ENCODE data around the gene DDAH2. TPM values are rescaled to one million over a fixed set of nuclear protein-coding genes. Genes with fewer than 3 reads are reported as not detected.

DDAH2 gene
- total RNA-seq, 2 experiments from 2014 or later, result 3.0 to 3.3 TPM

DNA sequence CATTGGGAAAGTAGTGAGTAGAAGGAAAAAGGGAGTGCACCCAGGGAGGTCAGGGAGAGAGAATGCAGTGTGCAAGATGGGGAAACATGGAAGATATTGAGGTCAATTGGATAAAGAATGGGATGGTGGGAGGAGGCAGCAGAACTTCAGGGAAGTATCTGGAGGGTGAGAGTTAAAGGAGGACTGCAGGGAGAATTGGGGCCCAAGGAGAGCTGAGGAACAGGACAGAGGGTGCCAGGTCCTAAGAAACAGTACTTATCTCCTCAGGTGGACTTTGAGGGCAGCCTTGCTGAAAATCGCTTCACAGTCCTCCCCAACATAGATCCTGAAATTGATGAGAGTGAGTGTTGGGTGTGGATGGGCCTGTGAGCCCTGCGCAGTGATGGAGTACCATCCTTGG is 29.2 kb upstream of the DDAH2 start:
- Histone ChIP-seq H3K27me3 (ENCODE audit: control insufficient read depth in 1 of 2, insufficient read depth in 2 of 2, low read length in 2 of 2) (no peaks in the 10 kb centered on the region), H3K9me3 (ENCODE audit: control insufficient read depth in 1 of 2, insufficient read depth in 1 of 2, low read length in 2 of 2) (no peaks in the 10 kb centered on the region), H3K4me3 (ENCODE audit: low read length) (no peak overlapping the region), H3K4me1 (ENCODE audit: insufficient read depth, low read length) (no peaks in the 10 kb centered on the region), H3K36me3 (ENCODE audit: insufficient read depth, low read length) (peaks cover 2% of the 10 kb centered on the region), H3K27ac (ENCODE audit: low read depth in 1 of 2, low read length in 2 of 2) (no peak overlapping the region)
- Mint-ChIP-seq H3K27me3 (no peaks in the 10 kb centered on the region), H3K27ac (no peak overlapping the region), H3K4me3 (no peak overlapping the region), H3K36me3 (ENCODE audit: low read depth) (peaks cover 4% of the 10 kb centered on the region), H3K4me1 (ENCODE audit: low read depth) (no peaks in the 10 kb centered on the region), H3K9me3 (no peaks in the 10 kb centered on the region)
- TF ChIP-seq, protein P1, sequence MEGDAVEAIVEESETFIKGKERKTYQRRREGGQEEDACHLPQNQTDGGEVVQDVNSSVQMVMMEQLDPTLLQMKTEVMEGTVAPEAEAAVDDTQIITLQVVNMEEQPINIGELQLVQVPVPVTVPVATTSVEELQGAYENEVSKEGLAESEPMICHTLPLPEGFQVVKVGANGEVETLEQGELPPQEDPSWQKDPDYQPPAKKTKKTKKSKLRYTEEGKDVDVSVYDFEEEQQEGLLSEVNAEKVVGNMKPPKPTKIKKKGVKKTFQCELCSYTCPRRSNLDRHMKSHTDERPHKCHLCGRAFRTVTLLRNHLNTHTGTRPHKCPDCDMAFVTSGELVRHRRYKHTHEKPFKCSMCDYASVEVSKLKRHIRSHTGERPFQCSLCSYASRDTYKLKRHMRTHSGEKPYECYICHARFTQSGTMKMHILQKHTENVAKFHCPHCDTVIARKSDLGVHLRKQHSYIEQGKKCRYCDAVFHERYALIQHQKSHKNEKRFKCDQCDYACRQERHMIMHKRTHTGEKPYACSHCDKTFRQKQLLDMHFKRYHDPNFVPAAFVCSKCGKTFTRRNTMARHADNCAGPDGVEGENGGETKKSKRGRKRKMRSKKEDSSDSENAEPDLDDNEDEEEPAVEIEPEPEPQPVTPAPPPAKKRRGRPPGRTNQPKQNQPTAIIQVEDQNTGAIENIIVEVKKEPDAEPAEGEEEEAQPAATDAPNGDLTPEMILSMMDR (IDR thresholded peaks at IDR 0.05), result no peak
- POLR2A ChIA-PET, result no interaction called here
- no peak for DNase-seq
- intact Hi-C loops (cut with DNase I, micrococcal nuclease), result no loop called here
- no peak for ATAC-seq (ENCODE audit: poor library complexity)
- CTCF ChIA-PET, result interaction anchor here (0.6 to 1.8 kb wide), 2 partner anchors 12 to 90 kb away, joined by 3 to 6 read pairs; no protein-coding TSS in a partner anchor

DNA sequence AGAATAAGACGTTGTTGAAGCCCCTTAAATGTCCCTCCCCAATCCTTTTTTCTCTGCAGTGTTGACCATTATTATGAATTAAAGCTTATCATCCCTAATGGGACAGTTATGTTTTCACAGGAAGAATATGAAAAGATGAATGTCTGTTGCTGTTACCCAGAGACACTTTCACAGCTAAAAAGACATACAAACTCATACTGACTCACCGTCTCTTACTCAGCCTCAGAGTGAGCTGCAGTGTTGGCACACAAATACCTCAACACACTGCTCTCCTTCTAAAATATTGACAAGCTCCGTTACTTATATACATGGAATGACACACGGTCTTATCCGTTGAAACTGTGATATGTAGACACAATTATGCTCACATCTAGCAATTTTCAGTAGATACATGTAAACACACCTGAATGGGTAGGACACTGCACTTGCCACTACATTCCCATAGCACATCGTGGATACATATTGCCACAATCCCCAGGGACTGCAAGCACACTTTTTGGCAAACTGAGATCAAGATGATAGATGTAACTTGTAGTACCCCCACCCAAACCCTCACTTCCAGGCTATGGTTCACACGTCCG is 23.7 kb upstream of the DDAH2 start:
- no peak overlapping the region for H3K4me3 Mint-ChIP-seq
- no peaks in the 10 kb centered on the region for H3K36me3 Mint-ChIP-seq (ENCODE audit: low read depth)
- intact Hi-C loops (cut with DNase I, micrococcal nuclease), result no loop called here
- Histone ChIP-seq H3K9me3 (ENCODE audit: control insufficient read depth in 1 of 2, insufficient read depth in 1 of 2, low read length in 2 of 2) (no peaks in the 10 kb centered on the region), H3K4me3 (ENCODE audit: low read length) (no peak overlapping the region), H3K4me1 (ENCODE audit: insufficient read depth, low read length) (no peaks in the 10 kb centered on the region), H3K27ac (ENCODE audit: low read depth in 1 of 2, low read length in 2 of 2) (no peak overlapping the region), H3K36me3 (ENCODE audit: insufficient read depth, low read length) (no peaks in the 10 kb centered on the region), H3K27me3 (ENCODE audit: control insufficient read depth in 1 of 2, insufficient read depth in 2 of 2, low read length in 2 of 2) (no peaks in the 10 kb centered on the region)
- no peak for ATAC-seq (ENCODE audit: poor library complexity)
- H3K9me3 Mint-ChIP-seq, result no peaks in the 10 kb centered on the region
- ChIA-PET POLR2A (no interaction called here), CTCF (no interaction called here)
- no peak overlapping the region for H3K27ac Mint-ChIP-seq
- no peaks in the 10 kb centered on the region for H3K4me1 Mint-ChIP-seq (ENCODE audit: low read depth)
- DNase-seq, result no peak
- TF ChIP-seq, protein P1 (IDR thresholded peaks at IDR 0.05), result no peak
- H3K27me3 Mint-ChIP-seq, result no peaks in the 10 kb centered on the region

DNA sequence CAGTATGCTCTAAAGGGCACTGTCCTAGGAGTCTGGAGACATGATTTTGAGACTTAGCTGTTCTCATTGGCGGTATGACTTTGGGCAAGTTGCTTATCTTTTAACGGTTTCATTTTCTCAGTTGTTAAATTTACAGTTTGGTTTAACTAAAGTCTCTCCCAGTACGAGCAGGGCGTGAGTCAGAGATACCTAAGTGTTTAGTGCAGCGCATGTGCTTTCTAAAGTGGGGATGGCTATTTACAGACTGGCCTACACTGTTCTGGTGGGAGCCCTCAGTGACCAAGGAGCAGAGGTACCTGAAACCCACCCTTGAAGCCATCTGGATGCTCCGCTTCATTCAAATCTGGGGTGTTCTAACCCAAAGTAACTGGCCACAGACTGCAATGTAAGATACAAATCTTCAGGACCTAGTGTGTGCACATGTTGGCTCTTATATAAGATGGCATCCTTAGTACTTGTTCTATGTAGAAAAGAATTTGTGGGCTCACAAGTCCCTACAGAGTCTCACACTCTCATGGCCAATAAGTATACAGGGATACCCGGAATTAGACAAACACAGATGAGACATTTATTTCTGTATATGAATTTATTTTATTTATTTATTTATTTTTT is 21.4 kb upstream of the DDAH2 start:
- Mint-ChIP-seq H3K36me3 (ENCODE audit: low read depth) (no peaks in the 10 kb centered on the region), H3K27me3 (no peaks in the 10 kb centered on the region), H3K9me3 (no peaks in the 10 kb centered on the region), H3K27ac (no peak overlapping the region), H3K4me1 (ENCODE audit: low read depth) (no peaks in the 10 kb centered on the region), H3K4me3 (no peak overlapping the region)
- POLR2A ChIA-PET, result no interaction called here
- no peaks in the 10 kb centered on the region for H3K27me3 ChIP-seq (ENCODE audit: control insufficient read depth in 1 of 2, insufficient read depth in 2 of 2, low read length in 2 of 2)
- CTCF ChIA-PET, result interaction anchor here (0.6 kb wide), 1 partner anchor 36 kb away, joined by 4 read pairs; no protein-coding TSS in a partner anchor
- no peaks in the 10 kb centered on the region for H3K9me3 ChIP-seq (ENCODE audit: control insufficient read depth in 1 of 2, insufficient read depth in 1 of 2, low read length in 2 of 2)
- DNase-seq (no peak), ATAC-seq (ENCODE audit: poor library complexity) (no peak)
- no peak overlapping the region for H3K4me3 ChIP-seq (ENCODE audit: low read length)
- TF ChIP-seq, protein P1 (IDR thresholded peaks at IDR 0.05), result no peak
- no peak overlapping the region for H3K27ac ChIP-seq (ENCODE audit: low read depth in 1 of 2, low read length in 2 of 2)
- no peaks in the 10 kb centered on the region for H3K36me3 ChIP-seq (ENCODE audit: insufficient read depth, low read length)
- intact Hi-C loops (cut with DNase I, micrococcal nuclease), result no loop called here
- no peaks in the 10 kb centered on the region for H3K4me1 ChIP-seq (ENCODE audit: insufficient read depth, low read length)

Measured in CD4-positive, alpha-beta T cell (primary cell).